Esophagus muscularis mucosa (tissue), 4 donors: ENCODE measurements around the gene OAS3. TPM values are rescaled to one million over a fixed set of nuclear protein-coding genes. Genes with fewer than 3 reads are reported as not detected.
A peak's percentile ranks its signal among the peaks of the same experiment; 100 is the strongest.

Experiments
- DNase-seq: peaks from one replicate; pipeline ENCODE4 v3.0.0-alpha.2; 2017; ENCODE audit errors: extremely low spot score
- H3K27ac ChIP-seq, 4 donors: fragments of 200-600 bp; sonication (generic); replicated peaks in 1 of 4; 1 replicate in 3 of 4; 2 replicates in 1 of 4; pipeline ENCODE4 v1.5.1; 2016 to 2019; ENCODE audit warnings: mild to moderate bottlenecking in 1 of 4
- H3K27me3 ChIP-seq, 4 donors: fragments of 200-600 bp; sonication (generic); one replicate each; pipeline versions ENCODE4 v1.5.1 to v1.6.0; 2016 to 2019
- H3K36me3 ChIP-seq, 4 donors: fragments of 200-600 bp; sonication (generic); one replicate each; pipeline ENCODE4 v1.5.1; 2016 to 2019
- H3K4me1 ChIP-seq, 4 donors: fragments of 200-600 bp; sonication (generic); one replicate each; pipeline ENCODE4 v1.5.1; 2016 to 2019
- H3K4me3 ChIP-seq, 4 donors: fragments of 200-600 bp; sonication (generic); 1 replicate in 2 of 4; 2 replicates in 2 of 4; pipeline ENCODE4 v1.5.1; 2016 to 2019; ENCODE audit warnings: mild to moderate bottlenecking in 4 of 4, moderate library complexity in 1 of 4
- H3K9me3 ChIP-seq, 4 donors: fragments of 200-600 bp; sonication (generic); 1 replicate in 3 of 4; 2 replicates in 1 of 4; pipeline ENCODE4 v1.5.1; 2016 to 2019
- EP300 ChIP-seq: sonication (generic); formaldehyde crosslinking; IDR thresholded peaks from one replicate; pipeline ENCODE4 v1.6.1; 2017; ENCODE audit warnings: antibody characterized with exemption
- POLR2A ChIP-seq: fragments of 450-650 bp; IDR thresholded peaks from one replicate; pipeline ENCODE4 v1.6.1; 2017; ENCODE audit warnings: antibody characterized with exemption, moderate library complexity, mild to moderate bottlenecking, low read depth
- POLR2AphosphoS5 ChIP-seq, 2 donors: sonication (generic); formaldehyde crosslinking; IDR thresholded peaks; one replicate each; pipeline ENCODE4 v1.6.1; 2017; ENCODE audit warnings: antibody characterized with exemption in 2 of 2
- WGBS: methylation state at CpG from one replicate; pipeline ENCODE4 v1.1.5; 2018; 5-methylcytosine and 5-hydroxymethylcytosine counted together
- intact Hi-C: fragments of 100-400 bp; cut with DNase I; formaldehyde crosslinking; loops from one replicate; pipeline ENCODE4 v1.15.1; 2023
- total RNA-seq, 4 donors: library from RNA; depleted of rRNA; stranded (reverse); fragments of >200 nt; gene quantifications; one replicate each; pipeline versions ENCODE4 v1.1.0 to v1.2.1, GENCODE V29; 2016
- TF ChIP-seq, protein P1 (sequence below), 3 experiments: fragments of 200-600 bp in 2 of 3; fragments of 450-650 bp in 1 of 3; sonication (generic) in 2 of 3; IDR thresholded peaks; one replicate each; pipeline ENCODE4 v1.5.1; 2017 to 2019; ENCODE audit warnings: antibody characterized with exemption in 3 of 3, mild to moderate bottlenecking in 2 of 3, moderate library complexity in 1 of 3

Gene OAS3
- total RNA-seq, 4 donors from 2014 or later = 6.0 to 9.6 (median 9.2) TPM

DNA sequence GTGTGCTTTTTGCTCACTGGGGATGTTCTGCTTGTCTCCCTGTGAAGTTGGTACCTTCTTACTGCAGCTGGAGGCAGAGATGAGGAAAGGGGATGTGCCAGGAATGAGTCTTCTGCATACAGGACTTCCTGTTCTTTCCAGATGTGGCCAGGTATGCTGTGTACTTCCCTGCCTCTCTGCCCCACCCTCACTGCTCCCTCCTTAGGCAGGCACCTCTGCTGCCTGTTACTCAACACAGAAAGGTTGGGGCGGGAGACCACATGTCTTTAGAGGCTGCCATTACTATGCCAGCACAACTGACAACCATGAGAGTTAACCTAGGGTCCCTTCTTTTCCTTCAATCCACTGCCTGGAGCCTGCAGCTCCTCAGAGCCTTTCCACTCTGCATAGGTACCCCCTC is 2.0 kb upstream of the OAS3 start:
- H3K4me1 ChIP-seq = peaks cover 11 to 25% (median 20%) of the 10 kb centered on the region in 4 donors
- peak overlapping the region in 1 of 4 donors; percentile 78 for H3K27ac ChIP-seq
- TF ChIP-seq, protein P1, sequence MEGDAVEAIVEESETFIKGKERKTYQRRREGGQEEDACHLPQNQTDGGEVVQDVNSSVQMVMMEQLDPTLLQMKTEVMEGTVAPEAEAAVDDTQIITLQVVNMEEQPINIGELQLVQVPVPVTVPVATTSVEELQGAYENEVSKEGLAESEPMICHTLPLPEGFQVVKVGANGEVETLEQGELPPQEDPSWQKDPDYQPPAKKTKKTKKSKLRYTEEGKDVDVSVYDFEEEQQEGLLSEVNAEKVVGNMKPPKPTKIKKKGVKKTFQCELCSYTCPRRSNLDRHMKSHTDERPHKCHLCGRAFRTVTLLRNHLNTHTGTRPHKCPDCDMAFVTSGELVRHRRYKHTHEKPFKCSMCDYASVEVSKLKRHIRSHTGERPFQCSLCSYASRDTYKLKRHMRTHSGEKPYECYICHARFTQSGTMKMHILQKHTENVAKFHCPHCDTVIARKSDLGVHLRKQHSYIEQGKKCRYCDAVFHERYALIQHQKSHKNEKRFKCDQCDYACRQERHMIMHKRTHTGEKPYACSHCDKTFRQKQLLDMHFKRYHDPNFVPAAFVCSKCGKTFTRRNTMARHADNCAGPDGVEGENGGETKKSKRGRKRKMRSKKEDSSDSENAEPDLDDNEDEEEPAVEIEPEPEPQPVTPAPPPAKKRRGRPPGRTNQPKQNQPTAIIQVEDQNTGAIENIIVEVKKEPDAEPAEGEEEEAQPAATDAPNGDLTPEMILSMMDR (IDR thresholded peaks at IDR 0.05) = no peak
- TF ChIP-seq EP300 (no peak), POLR2A (no peak), POLR2AphosphoS5 (IDR thresholded peaks at IDR 0.05) (no peak)
- H3K36me3 ChIP-seq = no peaks in the 10 kb centered on the region
- DNase-seq = no peak
- H3K9me3 ChIP-seq = peaks cover 0 to 5% (median 0%) of the 10 kb centered on the region in 4 donors
- 67% methylated on average over 1 of the region's 1 CpG for WGBS
- intact Hi-C loops = no loop called here
- H3K27me3 ChIP-seq = no peaks in the 10 kb centered on the region
- no peak overlapping the region for H3K4me3 ChIP-seq

DNA sequence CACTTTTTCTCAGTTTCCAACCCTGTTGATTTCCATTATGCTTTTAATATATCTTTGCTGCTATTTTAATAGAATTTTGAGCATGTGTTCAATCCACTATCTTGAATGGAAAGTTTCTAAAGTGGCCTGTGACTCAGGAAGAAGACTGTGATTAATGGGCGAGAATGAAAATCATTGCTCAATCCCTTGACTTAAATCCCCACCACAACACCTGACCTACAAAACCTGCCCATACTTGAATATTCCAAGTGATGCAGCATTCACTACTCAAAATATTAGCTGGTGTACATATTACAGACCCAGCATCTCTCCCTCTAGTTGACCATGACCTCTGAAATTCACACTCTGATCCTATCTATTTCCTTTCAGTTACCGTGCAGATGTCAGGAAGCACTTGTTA is 1.3 kb upstream of the OAS3 start:
- no peaks in the 10 kb centered on the region for H3K27me3 ChIP-seq
- peak overlapping the region in 3 of 4 donors; percentile 64 to 78 (median 72) for H3K27ac ChIP-seq
- DNase-seq = no peak
- no peak for TF ChIP-seq POLR2A
- TF ChIP-seq, protein P1 (IDR thresholded peaks at IDR 0.05) = no peak
- TF ChIP-seq EP300 = no peak
- no peak for TF ChIP-seq POLR2AphosphoS5 (IDR thresholded peaks at IDR 0.05)
- peaks cover 0 to 6% (median 0%) of the 10 kb centered on the region in 4 donors for H3K36me3 ChIP-seq
- H3K4me1 ChIP-seq = peaks cover 11 to 25% (median 20%) of the 10 kb centered on the region in 4 donors
- H3K4me3 ChIP-seq = no peak overlapping the region
- intact Hi-C loops = no loop called here
- WGBS = 47% methylated on average over 2 of the region's 2 CpGs
- H3K9me3 ChIP-seq = peaks cover 0 to 5% (median 0%) of the 10 kb centered on the region in 4 donors

DNA sequence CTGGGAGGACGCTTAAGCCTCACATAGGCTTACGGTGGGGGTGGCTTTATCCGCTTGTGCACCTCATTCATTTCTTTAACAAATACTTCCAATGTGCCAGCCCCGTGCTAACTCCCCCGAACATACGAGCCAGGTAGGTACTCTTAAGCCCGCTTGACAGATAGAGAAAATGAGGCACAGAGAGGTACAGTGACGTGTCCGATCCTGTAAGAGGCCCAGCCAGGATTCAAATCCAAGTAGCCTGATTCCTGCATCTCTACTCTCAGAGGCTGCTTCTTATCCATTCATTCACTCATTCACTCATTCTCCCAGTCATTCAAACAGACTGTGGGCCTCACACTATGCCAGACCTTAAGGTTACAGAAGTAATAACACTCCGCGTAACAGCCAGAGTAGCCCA is 477 bp downstream of the OAS3 start:
- TF ChIP-seq, protein P1 (IDR thresholded peaks at IDR 0.05) = no peak
- TF ChIP-seq POLR2AphosphoS5 (IDR thresholded peaks at IDR 0.05) = no peak
- TF ChIP-seq EP300 = no peak
- TF ChIP-seq POLR2A = no peak
- H3K4me3 ChIP-seq = peak overlapping the region; percentile 74 to 83 (median 76)
- WGBS = 25% methylated on average over 8 of the region's 11 CpGs
- peaks cover 0 to 13% (median 2%) of the 10 kb centered on the region in 4 donors for H3K36me3 ChIP-seq
- H3K9me3 ChIP-seq = peaks cover 0 to 5% (median 0%) of the 10 kb centered on the region in 4 donors
- H3K27me3 ChIP-seq = no peaks in the 10 kb centered on the region
- H3K27ac ChIP-seq = peak overlapping the region; percentile 64 to 78 (median 70)
- peaks cover 11 to 25% (median 20%) of the 10 kb centered on the region in 4 donors for H3K4me1 ChIP-seq
- intact Hi-C loops = no loop called here
- no peak for DNase-seq

DNA sequence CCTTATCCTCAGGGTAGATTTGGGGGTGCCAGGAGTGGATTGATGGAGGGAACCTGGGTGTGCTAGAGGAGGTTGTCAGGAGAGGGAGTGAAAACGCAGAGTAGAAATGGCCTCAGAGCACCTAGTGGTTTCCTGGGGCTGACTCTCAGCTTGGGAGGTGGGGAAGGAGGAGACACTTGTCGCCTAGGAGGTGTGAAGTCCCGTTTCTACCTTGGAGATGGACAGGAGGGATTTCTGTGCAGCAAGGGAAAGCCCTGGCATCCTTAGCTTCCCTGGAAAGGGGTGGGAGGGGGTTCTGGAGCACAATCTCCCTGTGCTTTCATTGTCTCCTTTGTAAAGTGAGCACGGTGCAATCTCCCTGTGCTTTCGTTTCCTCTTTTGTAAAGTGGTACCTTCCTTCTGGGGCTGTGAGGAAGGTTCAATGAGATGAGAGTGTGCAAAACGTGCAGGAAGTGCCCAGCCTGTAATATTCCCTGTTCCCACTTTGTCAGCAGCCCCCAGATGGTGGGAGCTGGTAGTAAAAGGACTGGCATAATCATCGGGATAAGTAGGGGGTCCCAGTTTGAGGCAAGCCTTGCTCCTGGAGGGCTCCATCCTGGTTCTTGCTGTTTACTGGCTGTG is 1.6 kb downstream of the OAS3 start:
- Histone ChIP-seq H3K4me1 (peaks cover 11 to 25% (median 20%) of the 10 kb centered on the region in 4 donors), H3K27me3 (no peaks in the 10 kb centered on the region), H3K4me3 (peak overlapping the region in 3 of 4 donors; percentile 8 to 83 (median 76)), H3K27ac (no peak overlapping the region), H3K9me3 (peaks cover 0 to 5% (median 0%) of the 10 kb centered on the region in 4 donors), H3K36me3 (peaks cover 0 to 22% (median 7%) of the 10 kb centered on the region in 4 donors)
- TF ChIP-seq EP300 (no peak), POLR2AphosphoS5 (IDR thresholded peaks at IDR 0.05) (no peak), POLR2A (no peak)
- TF ChIP-seq, protein P1 (IDR thresholded peaks at IDR 0.05) = no peak
- 56% methylated on average over 7 of the region's 7 CpGs for WGBS
- intact Hi-C loops = no loop called here
- no peak for DNase-seq
